GM18867 (cell line): ENCODE results near the gene ENTPD6.
"Not testable (repeated sequence)": the region's sequence is repeated elsewhere in the genome, so short reads cannot be mapped to it uniquely, and the experiment has no call there.

Source experiments
- ATAC-seq: cut with Tn5 transposase; IDR thresholded peaks from one replicate; pipeline ENCODE4 v1.9.1; 2021; ENCODE audit warnings: mild to moderate bottlenecking, moderate library complexity; ENCODE audit not compliant: unreplicated experiment

ENTPD6 gene

GRCh38 chr20:25195014-25195961 is at the start of gene ENTPD6:
ENTPD6 (plus strand) TSS chr20:25195712; CDS start chr20:25206537, 10,825 bp downstream.
- ATAC-seq = peak; percentile 80

- ATAC-seq = no peak
These were observed 48.5 kb upstream of the ENTPD6 start for GRCh38 chr20:25146976-25147375.

GRCh38 chr20:25147716-25148115 is 47.8 kb upstream of the ENTPD6 start:
- ATAC-seq = no peak

GRCh38 chr20:25148181-25148981 is 47.1 kb upstream of the ENTPD6 start:
- no peak for ATAC-seq

- no peak for ATAC-seq
These were observed 46.3 kb upstream of the ENTPD6 start for GRCh38 chr20:25148982-25149846.

GRCh38 chr20:25150016-25150415 is 45.5 kb upstream of the ENTPD6 start:
- ATAC-seq = no peak

GRCh38 chr20:25158043-25158442 is 37.5 kb upstream of the ENTPD6 start:
- no peak for ATAC-seq

- peak; percentile 88 for ATAC-seq
These were observed 35.0 kb upstream of the ENTPD6 start for GRCh38 chr20:25160467-25160866.

GRCh38 chr20:25160897-25161296 is 34.6 kb upstream of the ENTPD6 start:
- ATAC-seq = peak; percentile 12

GRCh38 chr20:25165128-25165527 is 30.4 kb upstream of the ENTPD6 start:
- ATAC-seq = no peak

GRCh38 chr20:25166105-25166782 is 29.3 kb upstream of the ENTPD6 start:
- ATAC-seq = not testable (repeated sequence)

GRCh38 chr20:25173321-25173720 is 22.2 kb upstream of the ENTPD6 start:
- ATAC-seq = no peak

- no peak for ATAC-seq
These were observed 21.6 kb upstream of the ENTPD6 start for GRCh38 chr20:25173886-25174308.

GRCh38 chr20:25176184-25176583 is 19.3 kb upstream of the ENTPD6 start:
- ATAC-seq = no peak

- ATAC-seq = no peak
These were observed 17.6 kb upstream of the ENTPD6 start for GRCh38 chr20:25177890-25178321.

- peak; percentile 55 for ATAC-seq
These were observed 16.7 kb upstream of the ENTPD6 start for GRCh38 chr20:25178563-25179438.

GRCh38 chr20:25179439-25180089 is 15.9 kb upstream of the ENTPD6 start:
- no peak for ATAC-seq

- not testable (repeated sequence) for ATAC-seq
These were observed 11.1 kb upstream of the ENTPD6 start for GRCh38 chr20:25184391-25184790.

- ATAC-seq = no peak
These were observed 8.3 kb upstream of the ENTPD6 start for GRCh38 chr20:25187220-25187619.
